Retinal pigment epithelial cell (primary cell): Measurements from ENCODE around the gene NBEAL1.
A peak's percentile ranks its signal among the peaks of the same experiment; 100 is the strongest.
"Not testable (repeated sequence)": the region's sequence is repeated elsewhere in the genome, so short reads cannot be mapped to it uniquely, and the experiment has no call there.

Experiments
- DNase-seq: peaks from one replicate; pipeline ENCODE4 v3.0.0-alpha.2; 2010; ENCODE audit warnings: low read depth
- H3K4me3 ChIP-seq: 2 replicates; pipeline ENCODE4 v1.5.1; 2011; ENCODE audit warnings: mild to moderate bottlenecking, low read length, control low read depth, moderate library complexity
- TF ChIP-seq, protein P1 (sequence below): conservative IDR thresholded peaks from 2 replicates; pipeline ENCODE4 v1.5.1; 2011; ENCODE audit warnings: low read depth, low read length, control low read depth, inconsistent platforms

Gene NBEAL1

DNA sequence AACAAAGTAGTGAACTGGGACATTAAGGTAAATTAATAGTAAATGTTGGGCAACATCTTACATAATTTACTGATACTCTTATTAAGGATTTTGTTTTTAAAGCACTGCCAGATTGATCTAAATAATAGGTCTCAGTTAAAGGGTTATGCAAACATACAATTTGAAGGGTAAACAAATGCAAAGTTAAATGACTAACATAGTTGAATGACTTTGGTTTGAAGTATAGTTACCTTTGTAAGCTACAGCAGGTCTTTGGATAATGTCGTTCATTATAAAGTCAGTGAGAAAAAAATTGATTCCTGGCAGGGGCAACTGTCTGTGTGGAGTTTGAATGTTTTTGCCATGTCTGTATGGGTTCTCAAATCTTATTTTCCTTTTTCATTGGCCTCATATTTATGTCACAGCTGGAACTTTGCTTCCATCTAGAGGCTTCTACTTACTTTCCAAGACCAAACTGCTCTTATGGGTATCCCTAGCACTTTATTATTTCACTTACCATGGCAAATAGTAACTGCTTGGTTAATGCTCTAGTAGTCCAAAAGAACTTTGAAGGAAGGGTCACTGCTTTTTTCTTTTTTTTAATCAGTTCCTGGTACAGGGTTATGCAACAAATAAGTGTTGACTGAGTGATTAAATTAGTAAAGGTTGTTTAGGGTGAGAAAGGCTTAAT lies 107.8 kb downstream of the NBEAL1 start:
- TF ChIP-seq, protein P1, sequence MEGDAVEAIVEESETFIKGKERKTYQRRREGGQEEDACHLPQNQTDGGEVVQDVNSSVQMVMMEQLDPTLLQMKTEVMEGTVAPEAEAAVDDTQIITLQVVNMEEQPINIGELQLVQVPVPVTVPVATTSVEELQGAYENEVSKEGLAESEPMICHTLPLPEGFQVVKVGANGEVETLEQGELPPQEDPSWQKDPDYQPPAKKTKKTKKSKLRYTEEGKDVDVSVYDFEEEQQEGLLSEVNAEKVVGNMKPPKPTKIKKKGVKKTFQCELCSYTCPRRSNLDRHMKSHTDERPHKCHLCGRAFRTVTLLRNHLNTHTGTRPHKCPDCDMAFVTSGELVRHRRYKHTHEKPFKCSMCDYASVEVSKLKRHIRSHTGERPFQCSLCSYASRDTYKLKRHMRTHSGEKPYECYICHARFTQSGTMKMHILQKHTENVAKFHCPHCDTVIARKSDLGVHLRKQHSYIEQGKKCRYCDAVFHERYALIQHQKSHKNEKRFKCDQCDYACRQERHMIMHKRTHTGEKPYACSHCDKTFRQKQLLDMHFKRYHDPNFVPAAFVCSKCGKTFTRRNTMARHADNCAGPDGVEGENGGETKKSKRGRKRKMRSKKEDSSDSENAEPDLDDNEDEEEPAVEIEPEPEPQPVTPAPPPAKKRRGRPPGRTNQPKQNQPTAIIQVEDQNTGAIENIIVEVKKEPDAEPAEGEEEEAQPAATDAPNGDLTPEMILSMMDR, result peak; percentile 25
- no peak overlapping the region for H3K4me3 ChIP-seq
- DNase-seq, result peak; percentile 9

DNA sequence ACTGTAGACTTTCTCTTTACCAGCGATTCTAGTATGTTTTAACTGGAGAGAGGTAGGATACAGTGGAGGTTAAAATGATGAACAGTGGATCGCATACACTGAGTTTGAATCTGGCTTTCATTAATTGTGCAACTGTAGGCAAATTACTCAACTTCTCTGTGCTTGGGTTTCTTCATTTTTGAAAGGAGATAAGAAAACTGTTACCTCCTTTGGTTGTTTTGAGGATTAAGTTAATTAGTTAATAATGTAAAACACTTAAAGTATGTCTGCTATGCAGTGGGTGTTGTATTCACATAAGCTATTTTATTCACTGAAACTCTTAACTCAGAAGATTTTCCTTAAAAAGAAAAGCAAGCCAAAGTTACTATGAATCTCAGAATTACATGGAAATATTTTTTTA lies 112.3 kb downstream of the NBEAL1 start:
- TF ChIP-seq, protein P1, result no peak
- no peak overlapping the region for H3K4me3 ChIP-seq
- DNase-seq, result peak; percentile 46

DNA sequence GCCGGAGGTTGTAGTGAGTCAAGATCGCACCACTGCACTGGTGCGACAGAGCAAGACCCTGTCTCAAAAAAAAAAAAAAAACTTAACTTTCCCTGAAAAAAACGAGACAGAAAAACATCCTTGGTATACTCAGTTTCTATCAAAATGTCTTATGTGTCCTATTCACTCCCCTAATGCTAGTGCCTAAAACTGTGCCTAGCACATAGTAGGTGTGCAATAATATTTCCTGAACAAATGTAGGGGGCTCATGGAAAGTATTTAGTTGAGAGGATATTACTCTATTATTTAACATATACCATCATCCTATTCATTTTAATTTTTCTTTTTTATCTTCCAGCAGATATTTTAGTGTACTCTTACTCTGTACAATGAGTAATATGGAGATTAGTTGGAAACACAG lies 120.4 kb downstream of the NBEAL1 start:
- no peak overlapping the region for H3K4me3 ChIP-seq
- DNase-seq, result no peak
- TF ChIP-seq, protein P1, result no peak

DNA sequence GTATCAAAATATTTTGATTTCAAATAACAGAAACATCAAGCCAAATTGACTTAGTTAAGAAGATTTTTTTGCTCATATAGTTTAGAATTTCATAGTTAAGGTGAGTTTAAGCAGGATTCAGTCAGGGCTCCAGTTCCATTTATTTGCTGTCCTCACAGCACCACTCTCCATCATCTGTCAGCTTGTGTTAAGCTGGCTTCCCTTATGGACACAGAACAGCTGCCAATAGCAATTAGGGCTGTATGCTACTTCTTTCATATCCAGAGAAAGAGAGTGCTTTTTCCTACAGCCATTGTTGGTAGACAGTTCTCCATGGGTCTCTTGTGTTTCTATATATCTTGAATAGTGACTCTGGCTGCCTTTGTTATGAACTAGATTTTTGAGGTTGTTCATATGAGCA lies 128.7 kb downstream of the NBEAL1 start:
- TF ChIP-seq, protein P1, result no peak
- no peak overlapping the region for H3K4me3 ChIP-seq
- DNase-seq, result no peak

DNA sequence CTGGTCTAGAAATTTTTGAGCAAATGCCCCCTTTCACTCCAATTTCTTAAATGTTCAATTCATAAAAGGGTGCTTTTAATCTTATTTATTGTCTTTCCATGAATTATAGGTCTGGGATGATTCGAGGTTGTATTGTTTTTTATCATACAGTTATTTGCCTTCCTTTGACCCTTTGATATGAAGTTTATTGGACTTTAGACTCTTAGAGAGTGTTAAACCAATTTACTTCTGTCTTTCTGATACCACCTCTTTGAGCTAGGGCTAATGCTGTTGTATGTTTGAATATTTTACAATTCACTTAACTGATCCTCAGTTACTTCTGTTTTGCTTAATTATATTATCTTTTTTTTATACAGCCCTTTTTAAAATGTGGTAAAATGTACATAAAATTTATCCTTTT lies 134.5 kb downstream of the NBEAL1 start:
- H3K4me3 ChIP-seq, result no peak overlapping the region
- no peak for DNase-seq
- TF ChIP-seq, protein P1, result no peak

DNA sequence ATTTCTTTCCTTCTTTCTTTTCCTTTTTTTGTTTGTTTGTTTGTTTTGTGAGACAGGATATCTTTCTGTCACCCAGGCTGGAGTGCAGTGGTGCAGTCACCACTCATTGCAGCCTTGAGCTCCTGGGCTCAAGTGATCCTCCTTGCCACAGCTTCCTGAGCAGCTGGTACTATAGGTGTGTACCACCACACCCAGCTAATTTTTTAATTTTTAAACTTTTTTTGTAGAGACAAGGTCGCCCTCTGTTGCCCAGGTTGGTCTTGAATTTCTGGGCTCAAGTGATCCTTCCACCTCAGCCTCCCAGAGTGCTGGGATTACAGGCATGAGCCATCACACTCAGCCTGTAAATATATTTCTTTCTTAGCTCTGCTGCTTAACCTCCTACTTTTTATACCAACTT lies 140.7 kb downstream of the NBEAL1 start:
- DNase-seq, result no peak
- TF ChIP-seq, protein P1, result peak; percentile 13
- H3K4me3 ChIP-seq, result no peak overlapping the region

DNA sequence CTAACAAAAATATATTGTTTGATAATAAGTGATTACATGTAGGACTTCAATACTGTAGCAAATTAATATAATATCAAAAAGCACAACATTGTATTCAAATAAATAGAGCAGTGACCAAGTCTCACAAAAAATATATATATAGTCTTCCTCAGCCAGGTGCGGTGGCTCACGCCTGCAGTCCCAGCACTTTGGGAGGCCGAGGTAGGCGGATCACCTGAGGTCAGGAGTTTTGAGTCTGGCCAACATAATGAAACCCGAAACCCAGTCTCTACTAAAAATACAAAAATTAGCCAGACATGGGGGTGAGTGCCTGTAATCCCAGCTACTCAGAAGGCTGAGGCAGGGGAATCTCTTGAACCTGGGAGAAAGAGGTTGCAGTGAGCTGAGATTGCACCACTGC lies 148.0 kb downstream of the NBEAL1 start:
- not testable (repeated sequence) for DNase-seq, H3K4me3 ChIP-seq
